Measurements from ENCODE around the gene MIR17HG. TPM values are rescaled to one million over a fixed set of nuclear protein-coding genes. Genes with fewer than 3 reads are reported as not detected.

Gene MIR17HG
- total and polyA plus RNA-seq, 7 donors, result 0.24 to 5.2 (median 0.92) TPM

DNA sequence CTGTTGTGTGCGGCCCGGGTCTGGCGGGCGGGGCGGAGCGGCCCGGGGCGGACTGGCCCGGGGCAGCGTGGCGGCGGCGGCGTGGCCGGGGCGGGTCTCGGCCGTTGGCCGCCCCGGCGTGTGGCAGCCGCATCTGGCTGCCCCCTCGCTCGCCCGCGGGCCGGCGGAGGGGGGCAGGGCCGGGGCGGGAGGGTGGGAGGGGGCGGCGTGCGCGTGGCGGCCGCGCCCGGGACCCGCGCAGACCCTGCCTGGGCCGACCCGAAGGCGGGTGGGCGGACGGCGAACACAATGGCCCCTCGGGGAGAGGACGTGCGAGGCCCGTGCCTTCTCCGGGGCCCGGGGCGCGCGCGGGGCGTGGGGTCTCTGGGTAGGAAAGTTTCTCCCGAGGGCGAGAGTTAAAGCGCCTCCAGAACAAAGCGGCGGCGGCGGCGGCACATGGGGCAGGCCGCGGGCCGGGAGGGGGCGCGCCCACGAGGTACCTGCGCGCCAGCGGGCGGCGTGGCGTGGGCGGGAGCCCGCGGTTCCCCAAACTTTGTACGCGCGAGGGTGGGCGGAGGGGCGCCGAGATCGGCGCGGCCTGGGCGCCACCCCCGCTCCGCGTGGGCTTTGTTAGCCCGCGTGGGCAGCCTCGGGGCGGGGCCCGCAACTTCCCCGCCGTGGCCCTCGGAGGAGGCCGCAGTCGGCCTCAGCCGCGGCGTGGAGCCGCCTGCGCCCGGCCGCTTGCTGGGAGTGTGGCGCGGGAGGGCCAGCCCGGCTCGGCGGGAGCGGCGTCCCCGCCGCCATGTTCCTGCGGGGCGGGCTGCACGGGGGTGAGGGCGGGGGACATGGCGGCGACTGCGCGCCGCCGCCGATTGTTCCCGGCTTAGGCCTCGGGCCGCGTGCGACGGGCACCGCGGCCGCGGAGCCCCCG, 764 bp downstream of the MIR17HG start:
- H3K27ac ChIP-seq, result peak overlapping the region; percentile 98
- intact Hi-C loops (cut with DNase I), result no loop called here
- peak overlapping the region; percentile 88 for H3K4me3 ChIP-seq
- peaks cover 8 to 35% of the 10 kb centered on the region in 2 donors for H3K36me3 ChIP-seq (ENCODE audit: insufficient read depth in 1 of 2, low read depth in 1 of 2)
- 0 to 1% (median 1%) methylated on average over 42 to 141 of the region's 141 CpGs for WGBS, 3 donors
- TF ChIP-seq, protein P1, sequence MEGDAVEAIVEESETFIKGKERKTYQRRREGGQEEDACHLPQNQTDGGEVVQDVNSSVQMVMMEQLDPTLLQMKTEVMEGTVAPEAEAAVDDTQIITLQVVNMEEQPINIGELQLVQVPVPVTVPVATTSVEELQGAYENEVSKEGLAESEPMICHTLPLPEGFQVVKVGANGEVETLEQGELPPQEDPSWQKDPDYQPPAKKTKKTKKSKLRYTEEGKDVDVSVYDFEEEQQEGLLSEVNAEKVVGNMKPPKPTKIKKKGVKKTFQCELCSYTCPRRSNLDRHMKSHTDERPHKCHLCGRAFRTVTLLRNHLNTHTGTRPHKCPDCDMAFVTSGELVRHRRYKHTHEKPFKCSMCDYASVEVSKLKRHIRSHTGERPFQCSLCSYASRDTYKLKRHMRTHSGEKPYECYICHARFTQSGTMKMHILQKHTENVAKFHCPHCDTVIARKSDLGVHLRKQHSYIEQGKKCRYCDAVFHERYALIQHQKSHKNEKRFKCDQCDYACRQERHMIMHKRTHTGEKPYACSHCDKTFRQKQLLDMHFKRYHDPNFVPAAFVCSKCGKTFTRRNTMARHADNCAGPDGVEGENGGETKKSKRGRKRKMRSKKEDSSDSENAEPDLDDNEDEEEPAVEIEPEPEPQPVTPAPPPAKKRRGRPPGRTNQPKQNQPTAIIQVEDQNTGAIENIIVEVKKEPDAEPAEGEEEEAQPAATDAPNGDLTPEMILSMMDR (IDR thresholded peaks at IDR 0.05), result no peak
- ATAC-seq (peak; percentile 22 to 64 (median 45)), DNase-seq (peak; percentile 53 to 64)
- H3K27me3 ChIP-seq (ENCODE audit: insufficient read depth in 3 of 3, low read length in 2 of 3), result peaks cover 0 to 3% (median 0%) of the 10 kb centered on the region in 3 donors
- H3K9me3 ChIP-seq, result no peaks in the 10 kb centered on the region
- H3K4me1 ChIP-seq, result peaks cover 20% of the 10 kb centered on the region

DNA sequence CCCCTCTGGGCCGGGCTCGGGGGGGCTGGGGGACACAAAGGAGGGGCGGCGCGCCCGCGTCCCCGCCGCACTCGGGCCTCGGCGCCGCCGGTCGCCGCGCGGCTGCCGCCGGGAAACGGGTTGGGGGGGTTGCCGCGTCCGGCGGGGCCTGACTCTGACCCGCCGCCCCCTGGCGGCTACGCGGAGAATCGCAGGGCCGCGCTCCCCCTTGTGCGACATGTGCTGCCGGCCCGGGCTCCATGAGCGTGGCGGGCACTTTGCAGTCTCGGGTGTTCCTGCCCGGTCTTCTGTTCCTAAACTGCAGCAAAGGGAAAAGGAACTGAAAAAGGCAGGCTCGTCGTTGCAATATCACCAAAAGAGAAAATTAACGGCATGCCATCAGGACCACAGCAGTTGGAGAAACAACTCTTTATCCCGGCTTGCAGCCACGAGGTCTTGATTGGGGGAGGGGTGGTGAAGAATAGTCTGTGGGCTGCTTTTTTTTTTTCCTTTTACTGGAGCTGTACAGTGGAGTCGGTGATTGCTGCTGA, 1.5 kb downstream of the MIR17HG start:
- Histone ChIP-seq H3K36me3 (ENCODE audit: insufficient read depth in 1 of 2, low read depth in 1 of 2) (peaks cover 11 to 42% of the 10 kb centered on the region in 2 donors), H3K4me3 (peak overlapping the region; percentile 88), H3K27me3 (ENCODE audit: insufficient read depth in 3 of 3, low read length in 2 of 3) (peaks cover 0 to 3% (median 0%) of the 10 kb centered on the region in 3 donors), H3K9me3 (no peaks in the 10 kb centered on the region), H3K27ac (peak overlapping the region; percentile 98), H3K4me1 (peaks cover 24% of the 10 kb centered on the region)
- peak; percentile 94 to 96 for DNase-seq
- ATAC-seq, result peak; percentile 81 to 87 (median 83)
- intact Hi-C loops (cut with DNase I), result no loop called here
- TF ChIP-seq, protein P1 (IDR thresholded peaks at IDR 0.05), result peak; percentile 98
- 0 to 1% (median 0%) methylated on average over 42 to 46 of the region's 46 CpGs for WGBS, 3 donors

DNA sequence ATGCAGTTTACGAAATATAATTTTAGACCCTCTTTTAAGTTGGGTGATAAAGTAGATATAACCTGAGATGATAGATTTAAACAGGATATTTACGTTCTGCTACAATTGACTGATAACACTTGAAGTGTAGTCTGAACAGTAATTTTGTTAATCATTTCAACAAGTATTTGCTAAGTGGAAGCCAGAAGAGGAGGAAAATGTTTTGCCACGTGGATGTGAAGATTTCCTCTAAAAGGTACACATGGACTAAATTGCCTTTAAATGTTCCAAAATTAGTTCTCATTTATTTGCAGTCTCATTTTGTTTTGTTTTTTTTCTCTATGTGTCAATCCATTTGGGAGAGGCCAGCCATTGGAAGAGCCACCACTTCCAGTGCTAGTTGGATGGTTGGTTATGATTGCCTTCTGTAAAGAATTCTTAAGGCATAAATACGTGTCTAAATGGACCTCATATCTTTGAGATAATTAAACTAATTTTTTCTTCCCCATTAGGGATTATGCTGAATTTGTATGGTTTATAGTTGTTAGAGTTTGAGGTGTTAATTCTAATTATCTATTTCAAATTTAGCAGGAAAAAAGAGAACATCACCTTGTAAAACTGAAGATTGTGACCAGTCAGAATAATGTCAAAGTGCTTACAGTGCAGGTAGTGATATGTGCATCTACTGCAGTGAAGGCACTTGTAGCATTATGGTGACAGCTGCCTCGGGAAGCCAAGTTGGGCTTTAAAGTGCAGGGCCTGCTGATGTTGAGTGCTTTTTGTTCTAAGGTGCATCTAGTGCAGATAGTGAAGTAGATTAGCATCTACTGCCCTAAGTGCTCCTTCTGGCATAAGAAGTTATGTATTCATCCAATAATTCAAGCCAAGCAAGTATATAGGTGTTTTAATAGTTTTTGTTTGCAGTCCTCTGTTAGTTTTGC, 2.8 kb downstream of the MIR17HG start:
- peak overlapping the region; percentile 88 for H3K4me3 ChIP-seq
- ATAC-seq (no peak), DNase-seq (no peak)
- H3K9me3 ChIP-seq, result no peaks in the 10 kb centered on the region
- peaks cover 11 to 55% of the 10 kb centered on the region in 2 donors for H3K36me3 ChIP-seq (ENCODE audit: insufficient read depth in 1 of 2, low read depth in 1 of 2)
- intact Hi-C loops (cut with DNase I), result no loop called here
- peaks cover 24% of the 10 kb centered on the region for H3K4me1 ChIP-seq
- 66 to 70% (median 69%) methylated on average over 5 of the region's 5 CpGs for WGBS, 3 donors
- TF ChIP-seq, protein P1 (IDR thresholded peaks at IDR 0.05), result no peak
- peaks cover 0 to 3% (median 0%) of the 10 kb centered on the region in 3 donors for H3K27me3 ChIP-seq (ENCODE audit: insufficient read depth in 3 of 3, low read length in 2 of 3)
- H3K27ac ChIP-seq, result no peak overlapping the region

DNA sequence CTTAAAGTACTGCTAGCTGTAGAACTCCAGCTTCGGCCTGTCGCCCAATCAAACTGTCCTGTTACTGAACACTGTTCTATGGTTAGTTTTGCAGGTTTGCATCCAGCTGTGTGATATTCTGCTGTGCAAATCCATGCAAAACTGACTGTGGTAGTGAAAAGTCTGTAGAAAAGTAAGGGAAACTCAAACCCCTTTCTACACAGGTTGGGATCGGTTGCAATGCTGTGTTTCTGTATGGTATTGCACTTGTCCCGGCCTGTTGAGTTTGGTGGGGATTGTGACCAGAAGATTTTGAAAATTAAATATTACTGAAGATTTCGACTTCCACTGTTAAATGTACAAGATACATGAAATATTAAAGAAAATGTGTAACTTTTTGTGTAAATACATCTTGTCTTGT, 3.6 kb downstream of the MIR17HG start:
- no peak overlapping the region for H3K4me3 ChIP-seq
- ATAC-seq (no peak), DNase-seq (no peak)
- H3K4me1 ChIP-seq, result peaks cover 24% of the 10 kb centered on the region
- no peaks in the 10 kb centered on the region for H3K9me3 ChIP-seq
- intact Hi-C loops (cut with DNase I), result no loop called here
- 90 to 92% (median 92%) methylated on average over 5 of the region's 5 CpGs for WGBS, 3 donors
- TF ChIP-seq, protein P1 (IDR thresholded peaks at IDR 0.05), result no peak
- no peak overlapping the region for H3K27ac ChIP-seq
- no peaks in the 10 kb centered on the region for H3K27me3 ChIP-seq (ENCODE audit: insufficient read depth in 3 of 3, low read length in 2 of 3)
- H3K36me3 ChIP-seq (ENCODE audit: insufficient read depth in 1 of 2, low read depth in 1 of 2), result peaks cover 11 to 64% of the 10 kb centered on the region in 2 donors

Measured in psoas muscle (tissue), 8 donors.